GM19193 (cell line): Measurements from ENCODE around the gene ASB7.

ENCODE experiments used
- POLR2A ChIP-seq: IDR thresholded peaks from 4 replicates; pipeline ENCODE4 v1.6.1; 2011; ENCODE audit not compliant: insufficient read depth, insufficient read length; ENCODE audit errors: extremely low read depth

The ASB7 gene

DNA sequence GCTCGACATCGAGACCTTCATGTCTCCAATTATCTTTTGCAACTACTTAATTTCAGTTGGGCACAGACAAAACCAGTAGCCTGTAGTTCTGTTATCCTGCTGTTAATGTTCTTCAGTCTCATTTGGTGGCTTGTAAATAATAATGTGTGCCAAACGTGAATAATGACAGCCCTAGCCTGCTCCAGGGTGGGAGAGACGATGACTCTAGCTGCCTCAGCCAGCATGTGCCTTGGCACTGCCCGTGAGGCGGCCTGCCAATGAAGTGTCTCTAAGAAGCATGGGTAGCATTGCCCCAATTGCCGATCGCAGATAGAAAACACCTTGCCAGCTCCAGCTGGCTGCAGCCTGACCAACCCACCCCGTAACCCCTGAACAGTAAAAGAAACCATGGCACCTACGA lies 58.8 kb downstream of the ASB7 start:
- TF ChIP-seq POLR2A: no peak

DNA sequence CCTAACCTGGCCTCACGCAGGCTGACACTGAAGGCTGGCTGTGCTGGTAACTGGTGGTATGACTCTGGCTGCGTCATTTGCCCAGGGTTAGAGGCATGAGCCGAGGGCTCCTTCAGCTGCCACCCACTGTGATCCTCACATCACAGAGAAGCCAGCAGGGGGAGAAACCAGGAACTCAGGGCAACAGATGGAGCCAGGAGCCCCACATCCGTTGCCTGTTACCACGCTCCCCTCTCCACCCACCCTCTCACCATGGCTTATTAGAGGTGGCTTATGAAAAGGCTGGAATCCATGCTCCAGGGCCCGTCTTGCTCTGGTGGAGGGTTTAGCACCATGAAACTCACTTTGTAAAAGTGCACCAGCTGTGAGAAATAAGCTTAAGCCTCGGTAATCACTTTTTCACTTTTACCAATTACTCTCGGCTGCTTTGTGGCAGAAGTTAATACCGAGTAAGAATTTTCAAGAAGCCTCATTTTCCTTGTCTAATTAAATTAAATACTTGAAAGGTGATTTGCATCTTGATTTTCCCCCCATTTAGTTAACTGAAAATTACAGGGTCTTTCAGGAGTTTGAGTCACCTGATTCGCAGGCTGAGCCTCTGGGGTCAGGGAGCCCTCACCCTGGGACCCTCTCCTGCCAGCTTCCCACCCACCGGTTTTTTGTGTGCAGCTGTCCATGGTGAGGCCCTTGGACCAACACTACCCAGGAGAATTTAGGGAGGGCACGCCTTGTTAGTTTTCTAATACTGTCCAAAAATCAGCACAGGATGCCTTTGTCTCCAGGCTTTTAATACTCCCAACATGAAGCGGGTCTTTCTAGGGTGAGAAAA lies 60.9 kb downstream of the ASB7 start:
- no peak for TF ChIP-seq POLR2A

DNA sequence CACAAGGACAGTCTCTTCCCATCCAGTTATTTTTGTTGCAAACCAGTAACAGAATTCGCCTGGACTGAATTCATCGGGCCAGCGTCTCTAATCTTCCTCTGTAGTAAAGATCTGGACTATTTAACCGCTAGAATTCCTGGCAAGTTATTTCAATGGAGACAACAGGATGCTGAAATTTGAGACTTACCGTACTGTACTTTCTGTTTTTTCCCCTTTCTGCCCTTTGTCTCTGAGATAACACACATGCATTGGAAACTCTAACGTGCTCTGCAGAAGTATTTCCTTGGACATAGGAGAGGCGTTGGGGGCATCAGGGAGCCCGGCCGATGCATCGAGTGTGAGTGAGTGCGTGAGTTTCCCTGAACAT lies 61.5 kb downstream of the ASB7 start:
- TF ChIP-seq POLR2A: no peak

DNA sequence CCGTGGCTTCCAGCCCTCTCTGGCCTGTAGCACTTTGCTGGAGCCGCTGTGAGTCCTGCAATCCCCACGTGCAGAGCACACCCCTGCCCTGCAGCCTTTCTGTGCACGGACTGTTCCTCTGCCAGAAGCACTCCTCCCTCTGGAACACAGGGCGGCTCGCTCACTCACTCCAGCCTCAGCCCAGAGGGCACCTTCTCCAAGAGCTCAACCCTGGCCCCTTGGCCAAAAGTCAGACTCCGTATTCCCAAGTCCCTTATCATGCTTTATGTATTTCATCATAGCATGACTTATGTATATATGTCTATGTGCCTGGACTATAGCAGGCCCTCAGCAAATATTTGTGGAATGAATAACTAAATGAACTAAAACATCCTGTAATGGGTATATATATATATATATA lies 63.2 kb downstream of the ASB7 start:
- TF ChIP-seq POLR2A: no peak

DNA sequence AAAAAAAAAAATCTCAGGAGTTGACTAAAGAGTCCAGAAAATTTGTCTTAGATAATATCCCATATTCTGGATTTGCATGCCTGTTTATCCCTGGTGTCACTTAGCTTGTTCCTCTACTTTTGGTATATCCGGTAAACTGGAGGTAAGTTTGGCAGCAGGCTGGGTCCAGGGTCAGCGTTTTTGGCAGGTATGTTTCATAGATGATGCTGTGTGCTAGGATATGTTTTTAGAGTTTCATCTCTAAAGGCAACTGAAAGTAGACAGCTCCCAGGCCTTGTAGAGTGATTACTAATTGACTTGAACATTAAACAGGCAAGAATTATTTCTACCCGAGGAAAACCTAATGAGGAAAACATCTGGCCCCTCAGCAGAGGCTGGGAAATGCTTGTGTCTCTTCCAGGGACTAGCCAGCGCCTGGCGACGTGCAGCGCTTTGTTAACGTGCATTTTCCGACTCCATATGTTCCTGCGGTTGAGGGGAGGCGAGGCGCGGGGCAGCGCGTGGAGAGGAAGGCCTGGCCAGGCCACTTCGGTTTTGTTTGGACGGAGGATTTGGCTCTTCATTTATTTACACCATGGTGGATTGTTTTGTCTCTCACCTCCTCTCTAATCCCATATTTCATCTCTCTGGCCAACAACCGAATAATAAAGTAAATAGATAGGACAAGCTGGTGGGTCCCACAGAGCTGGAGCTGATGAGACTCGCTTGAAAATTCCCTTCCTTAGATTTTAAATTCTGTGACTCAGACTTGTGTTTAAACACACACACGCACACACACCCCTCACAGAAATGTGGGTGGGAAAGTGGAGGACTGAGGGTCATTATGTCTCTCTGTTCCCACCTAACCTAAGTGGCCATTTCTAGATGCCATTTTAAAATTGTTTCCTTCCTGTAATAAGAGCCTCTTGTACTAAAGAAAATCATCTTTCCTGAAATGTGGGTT lies 65.3 kb downstream of the ASB7 start:
- no peak for TF ChIP-seq POLR2A

DNA sequence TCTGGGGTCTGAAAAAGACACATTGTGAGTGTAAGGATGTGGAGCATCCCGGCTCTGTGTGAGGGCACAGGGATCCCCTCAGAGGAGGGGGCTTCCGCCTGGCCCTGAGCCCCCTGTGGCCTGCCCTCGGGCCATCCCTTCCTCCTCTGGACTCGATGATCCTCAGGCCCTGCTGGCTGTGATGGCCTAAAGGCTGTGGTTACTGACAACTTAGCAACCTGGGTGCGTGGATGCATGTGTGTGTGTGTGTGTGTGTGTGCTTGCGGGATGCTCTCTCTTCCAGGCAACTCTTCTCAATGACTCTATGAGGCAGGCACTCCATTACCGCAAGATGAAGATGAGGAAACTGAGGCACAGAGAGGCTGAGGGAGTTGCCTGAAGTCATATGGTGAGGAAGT lies 66.0 kb downstream of the ASB7 start:
- TF ChIP-seq POLR2A: no peak

DNA sequence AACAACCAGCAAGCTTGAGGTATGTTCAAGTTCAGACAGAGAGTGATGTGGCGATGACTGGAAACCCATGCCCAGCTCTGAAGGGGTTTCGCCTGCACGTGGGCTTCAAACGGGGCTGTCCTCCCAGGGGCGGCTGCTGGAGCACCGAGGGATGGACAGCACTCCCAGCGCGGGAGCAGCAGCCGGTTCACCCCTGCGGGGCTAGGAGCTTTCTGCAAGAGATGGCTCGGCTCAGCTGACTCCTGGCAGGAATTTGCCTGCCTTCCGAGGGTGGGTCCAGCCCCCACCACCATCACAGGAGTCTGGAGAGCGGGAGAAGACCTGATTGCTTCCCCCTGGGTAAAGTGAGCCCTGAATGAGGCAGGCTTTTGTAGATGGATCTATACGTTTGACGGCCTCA lies 66.9 kb downstream of the ASB7 start:
- TF ChIP-seq POLR2A: no peak

DNA sequence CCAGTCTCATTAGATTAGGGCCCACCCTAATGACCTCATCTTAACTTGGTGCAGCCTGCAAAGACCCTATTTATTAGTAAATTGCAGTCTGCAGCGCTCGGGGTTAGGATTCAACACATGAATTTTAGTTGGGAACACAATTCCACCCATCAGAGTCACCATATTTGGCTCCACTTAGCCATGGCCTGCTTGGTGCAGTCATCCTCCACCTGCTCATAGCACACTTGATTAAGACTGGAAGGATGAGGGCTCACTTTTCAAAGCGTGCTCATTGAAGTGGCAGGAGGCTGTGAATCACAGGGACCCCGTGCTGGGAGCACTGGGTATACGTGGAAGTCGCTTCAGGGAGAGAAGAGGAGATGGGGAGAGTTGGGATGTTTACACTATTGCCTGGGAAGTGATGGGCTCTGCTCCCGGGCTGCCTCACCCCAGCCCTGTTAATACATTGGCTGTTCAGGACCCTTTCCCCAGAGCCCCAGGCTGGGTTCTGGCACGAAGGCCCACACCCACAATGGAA lies 68.2 kb downstream of the ASB7 start:
- no peak for TF ChIP-seq POLR2A

DNA sequence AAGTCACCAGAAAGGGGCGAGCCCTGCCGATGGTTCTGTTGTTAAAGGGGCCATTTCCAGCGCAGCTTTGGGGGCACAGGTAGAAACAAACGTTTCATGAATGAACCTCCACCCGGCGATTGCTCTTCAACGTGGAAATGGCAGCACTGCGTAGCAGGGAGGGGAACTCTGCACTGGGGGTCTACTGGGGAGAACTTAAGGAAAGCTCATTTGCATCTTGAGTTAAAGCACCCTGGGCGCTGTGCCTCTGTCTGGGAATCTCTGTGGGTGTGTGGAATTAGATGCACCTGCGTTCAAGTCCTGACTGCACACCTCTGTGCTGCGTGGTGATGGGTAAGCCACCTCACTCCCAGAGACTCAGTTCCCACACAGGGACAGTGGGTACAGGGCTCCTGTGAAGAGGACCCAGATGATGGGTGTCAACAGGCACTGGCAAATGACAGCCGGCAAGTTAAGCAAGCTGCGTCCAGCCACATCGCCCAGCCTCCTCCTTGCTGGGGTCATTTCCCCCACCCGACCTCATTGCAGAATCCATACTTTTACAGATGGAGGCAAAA lies 68.8 kb downstream of the ASB7 start:
- no peak for TF ChIP-seq POLR2A

DNA sequence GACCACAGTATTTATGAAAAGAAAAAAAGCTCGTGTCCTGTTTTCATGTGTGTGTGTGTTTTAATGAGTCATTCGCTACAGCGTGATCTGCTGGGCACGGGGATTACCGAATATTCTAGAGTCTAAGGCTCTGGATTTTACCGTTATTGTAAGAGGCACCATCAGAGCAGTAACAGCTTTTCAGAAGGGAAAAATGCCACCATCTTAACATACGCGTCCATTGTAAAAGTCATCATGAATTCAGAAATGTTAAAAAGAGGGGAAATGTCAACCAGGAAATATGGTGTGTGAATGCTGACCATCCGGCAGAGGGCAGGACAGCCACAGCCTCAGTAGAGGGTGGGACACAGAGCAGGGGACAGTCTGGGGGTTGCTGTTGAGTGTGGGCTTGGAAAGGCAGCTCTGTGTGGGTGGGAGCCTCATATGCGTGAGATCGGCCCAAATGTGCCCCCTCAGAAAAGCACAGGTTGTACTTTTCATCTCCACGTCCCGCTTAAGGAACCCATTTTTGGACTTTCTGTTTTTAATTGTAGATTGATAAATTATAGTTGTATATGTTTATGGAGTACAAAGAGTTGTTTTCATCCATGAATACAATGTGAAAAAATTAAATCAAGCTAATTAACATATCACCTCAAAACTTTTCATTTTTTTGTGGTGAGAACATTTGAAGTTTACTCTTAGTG lies 69.6 kb downstream of the ASB7 start:
- TF ChIP-seq POLR2A: no peak

DNA sequence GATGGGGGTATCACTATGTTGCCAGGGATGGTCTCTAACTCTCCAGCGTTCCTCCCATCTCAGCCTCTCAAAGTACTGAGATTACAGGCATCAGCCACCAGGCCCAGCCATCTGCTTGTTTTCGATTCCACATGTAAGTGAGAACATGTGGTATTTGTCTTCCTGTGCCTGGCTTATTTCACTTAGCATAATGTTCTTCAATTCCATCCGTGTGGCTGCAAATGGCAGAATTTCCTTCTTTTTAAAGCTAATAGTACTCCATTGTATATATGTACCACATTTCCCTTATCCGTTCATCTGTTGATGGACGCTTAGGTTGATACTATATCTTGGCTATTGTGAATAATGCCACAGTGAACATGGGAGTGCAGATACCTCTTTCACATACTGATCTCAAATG lies 70.6 kb downstream of the ASB7 start:
- no peak for TF ChIP-seq POLR2A

DNA sequence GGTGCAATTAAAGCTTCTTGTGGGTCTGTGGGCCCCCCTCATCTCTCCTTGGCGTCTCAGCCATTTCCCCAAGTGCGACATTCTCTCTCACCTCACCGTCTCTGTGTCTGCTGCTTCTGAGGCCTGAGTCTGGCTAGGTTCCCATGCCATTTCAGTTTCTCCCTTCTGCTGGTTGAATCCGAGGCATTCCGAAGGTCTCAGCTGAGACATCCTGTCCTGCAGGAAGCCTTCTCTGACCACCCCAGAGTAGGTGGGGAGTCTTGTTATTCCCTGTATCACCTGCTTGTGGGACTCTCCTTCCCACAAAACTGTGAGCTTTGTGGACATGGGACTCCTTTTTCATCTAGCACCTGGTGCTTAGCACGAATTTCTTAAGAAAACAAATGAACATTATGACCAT lies 78.3 kb downstream of the ASB7 start:
- no peak for TF ChIP-seq POLR2A

DNA sequence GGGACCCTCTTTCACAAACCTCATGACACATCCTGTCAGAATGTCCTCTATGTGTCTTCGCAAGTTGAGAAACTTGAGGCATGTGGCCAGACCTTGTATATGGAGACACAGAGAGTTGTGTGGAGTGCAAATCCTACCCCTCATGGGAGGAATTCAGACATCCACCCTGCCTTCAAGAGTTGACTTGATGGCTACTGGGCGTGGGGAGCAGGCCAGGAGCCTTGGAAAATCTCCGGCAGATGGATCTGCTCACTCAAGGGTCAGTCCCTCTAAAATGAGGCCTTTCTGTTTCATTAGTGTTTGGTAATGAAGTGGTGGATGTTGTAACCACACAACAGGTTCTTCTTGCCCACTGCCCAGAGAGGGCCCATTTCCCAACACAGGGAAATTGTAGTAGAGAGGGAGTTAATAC lies 79.0 kb downstream of the ASB7 start:
- TF ChIP-seq POLR2A: no peak

DNA sequence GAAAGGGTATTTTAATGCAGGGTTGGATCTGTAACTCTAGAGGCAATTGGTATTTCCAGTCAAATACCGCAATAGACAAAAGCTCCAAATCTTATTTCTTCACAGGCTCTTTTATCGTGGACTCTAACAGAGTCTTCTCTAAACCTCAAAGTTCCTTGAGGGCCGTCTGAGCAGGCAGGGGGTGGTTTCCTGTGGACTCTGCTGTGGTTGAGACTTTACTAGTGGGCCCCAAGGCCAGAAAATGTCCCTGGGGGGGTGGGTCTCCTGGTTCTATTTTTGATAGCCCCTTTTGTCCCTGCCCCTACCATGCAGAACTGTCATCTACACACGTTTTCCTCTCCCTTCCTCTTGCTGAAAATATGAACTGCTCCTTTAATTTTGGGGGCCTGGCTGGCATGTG lies 80.1 kb downstream of the ASB7 start:
- no peak for TF ChIP-seq POLR2A

DNA sequence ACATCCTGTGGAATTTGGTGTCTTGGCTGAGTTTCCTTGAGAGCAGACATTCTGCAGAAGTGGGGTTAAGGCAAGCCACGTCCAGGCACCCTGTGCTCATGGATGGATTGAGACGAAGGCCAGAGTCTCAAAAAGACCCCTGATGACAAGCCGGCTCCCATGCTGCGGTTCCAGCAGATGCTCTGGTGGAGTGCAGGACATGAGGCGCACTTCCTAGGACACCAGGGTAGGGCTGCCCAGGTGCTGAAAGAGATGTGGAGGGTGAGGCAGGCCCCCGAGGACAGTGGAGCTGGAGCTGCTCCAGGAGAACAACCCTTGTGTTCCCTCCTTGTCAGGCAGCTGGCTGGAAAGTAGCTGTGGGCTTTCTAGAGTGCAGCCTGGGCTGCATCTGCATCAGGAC lies 81.0 kb downstream of the ASB7 start:
- TF ChIP-seq POLR2A: no peak
